H1 (cell line): ENCODE measurements around the gene RPL23. TPM values are rescaled to one million over a fixed set of nuclear protein-coding genes. Genes with fewer than 3 reads are reported as not detected.

Experiments
- BRCA1 ChIP-seq: IDR thresholded peaks from 2 replicates; pipeline ENCODE4 v1.6.1; 2012; ENCODE audit warnings: low read depth, low read length, improper control_type of control experiment
- CBX8 ChIP-seq: fragments of 300-800, 300-1000 bp; sonication (generic); IDR thresholded peaks from 2 replicates; pipeline ENCODE4 v1.7.1; 2016; ENCODE audit warnings: low read depth, low read length, borderline replicate concordance
- EZH2 ChIP-seq: fragments of 200-600 bp; sonication (generic); IDR thresholded peaks from 2 replicates; pipeline ENCODE4 v1.7.1; 2012; ENCODE audit warnings: low read depth, mild to moderate bottlenecking, moderate library complexity, low read length, inconsistent platforms; ENCODE audit not compliant: severe bottlenecking
- GABPA ChIP-seq: IDR thresholded peaks from 2 replicates; pipeline ENCODE4 v1.6.1; 2011; ENCODE audit warnings: mild to moderate bottlenecking, low read length, moderate library complexity, borderline replicate concordance; ENCODE audit not compliant: insufficient read depth
- PHF8 ChIP-seq: fragments of 200-600 bp; sonication (generic); conservative IDR thresholded peaks from 2 replicates; pipeline ENCODE4 v1.7.1; 2012; ENCODE audit warnings: low read depth, mild to moderate bottlenecking, inconsistent platforms, low read length, moderate library complexity
- RFX5 ChIP-seq: IDR thresholded peaks from 2 replicates; pipeline ENCODE4 v1.6.1; 2011; ENCODE audit warnings: low read depth, low read length, improper control_type of control experiment, borderline replicate concordance
- TEAD4 ChIP-seq: IDR thresholded peaks from 2 replicates; pipeline ENCODE4 v1.6.1; 2012; ENCODE audit warnings: low read depth, low read length, inconsistent platforms, mixed read lengths
- YY1 ChIP-seq: IDR thresholded peaks from 2 replicates; pipeline ENCODE4 v1.6.1; 2011; ENCODE audit warnings: low read depth, mild to moderate bottlenecking, low read length
- polyA plus RNA-seq, 7 experiments: library from polyadenylated mRNA; depleted of rRNA in 3 of 7; stranded (reverse) in 5 of 7; unstranded in 2 of 7; fragments of >200 nt in 5 of 7; fragments of 200-250 nt in 2 of 7; gene quantifications; 1 replicate in 5 of 7; 2 replicates in 1 of 7; 4 replicates in 1 of 7; pipeline versions ENCODE4 v1.2.1 to v1.2.3, GENCODE V29; 2011 to 2013; ENCODE audit warnings: missing spikeins in 2 of 7, mixed read lengths in 2 of 7
- total RNA-seq: library from RNA; stranded (reverse); fragmentation: NEBNext Ultra II Directional; extraction: Animal tissue kit (Norgen Biotek cat#: 25700); gene quantifications from 2 replicates; pipeline ENCODE4 v1.2.1, GENCODE V29; 2021
- TF ChIP-seq, protein P1 (sequence below): fragments of 300-600 bp; sonication (generic); IDR thresholded peaks from 2 replicates; pipeline ENCODE4 v1.7.1; 2012; ENCODE audit warnings: low read length, moderate library complexity, mild to moderate bottlenecking, inconsistent platforms; ENCODE audit not compliant: insufficient replicate concordance

Gene RPL23
- total and polyA plus RNA-seq, 2 of the 8 experiments (the other 6 are each of a cell fraction or from before 2014, with no cell fraction given): 2,148 to 2,502 TPM

DNA sequence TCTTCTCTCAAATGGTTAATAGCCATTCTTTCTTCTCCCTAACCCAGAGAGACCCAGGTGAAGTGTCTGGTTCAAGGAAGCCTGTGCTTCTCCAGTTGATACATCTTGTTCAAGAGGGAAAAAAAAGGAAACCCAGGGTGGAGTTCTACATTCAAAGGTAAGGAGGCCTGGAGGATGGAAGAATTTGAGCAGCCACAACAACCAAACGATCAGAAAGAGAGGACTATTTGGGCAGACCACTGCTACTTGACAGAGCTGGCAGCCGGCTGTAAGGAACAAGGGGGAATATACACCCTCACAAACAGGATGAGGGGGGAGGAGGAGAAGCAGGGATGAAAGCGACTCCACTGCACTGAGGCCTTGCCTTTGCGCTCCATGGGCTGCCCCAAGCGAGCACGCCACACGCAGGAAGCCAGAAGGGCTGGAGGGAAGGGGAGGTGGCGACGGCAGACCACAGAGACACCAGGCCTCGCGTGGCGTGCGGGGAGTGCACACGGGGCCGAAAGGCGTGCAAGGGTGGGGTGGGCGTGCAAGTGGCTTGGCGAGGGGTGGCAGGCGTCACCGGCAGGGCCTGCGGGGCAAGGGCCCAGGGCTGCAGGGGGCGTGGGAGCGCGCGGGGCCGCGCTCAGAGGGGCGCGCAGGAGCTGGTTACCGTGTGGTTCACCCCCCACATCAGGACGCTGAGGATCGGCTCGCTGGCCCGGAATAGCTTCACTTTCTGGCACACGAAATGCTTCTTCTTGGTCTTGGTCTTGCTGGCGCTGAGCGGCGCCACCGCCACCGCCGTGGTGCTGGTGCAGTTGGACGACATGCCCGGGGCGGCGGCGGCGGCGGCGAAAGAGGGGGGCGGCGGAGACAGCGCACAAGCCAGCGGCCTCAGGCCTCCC is 54.7 kb downstream of the RPL23 start (continued):
- TF ChIP-seq, protein P1, sequence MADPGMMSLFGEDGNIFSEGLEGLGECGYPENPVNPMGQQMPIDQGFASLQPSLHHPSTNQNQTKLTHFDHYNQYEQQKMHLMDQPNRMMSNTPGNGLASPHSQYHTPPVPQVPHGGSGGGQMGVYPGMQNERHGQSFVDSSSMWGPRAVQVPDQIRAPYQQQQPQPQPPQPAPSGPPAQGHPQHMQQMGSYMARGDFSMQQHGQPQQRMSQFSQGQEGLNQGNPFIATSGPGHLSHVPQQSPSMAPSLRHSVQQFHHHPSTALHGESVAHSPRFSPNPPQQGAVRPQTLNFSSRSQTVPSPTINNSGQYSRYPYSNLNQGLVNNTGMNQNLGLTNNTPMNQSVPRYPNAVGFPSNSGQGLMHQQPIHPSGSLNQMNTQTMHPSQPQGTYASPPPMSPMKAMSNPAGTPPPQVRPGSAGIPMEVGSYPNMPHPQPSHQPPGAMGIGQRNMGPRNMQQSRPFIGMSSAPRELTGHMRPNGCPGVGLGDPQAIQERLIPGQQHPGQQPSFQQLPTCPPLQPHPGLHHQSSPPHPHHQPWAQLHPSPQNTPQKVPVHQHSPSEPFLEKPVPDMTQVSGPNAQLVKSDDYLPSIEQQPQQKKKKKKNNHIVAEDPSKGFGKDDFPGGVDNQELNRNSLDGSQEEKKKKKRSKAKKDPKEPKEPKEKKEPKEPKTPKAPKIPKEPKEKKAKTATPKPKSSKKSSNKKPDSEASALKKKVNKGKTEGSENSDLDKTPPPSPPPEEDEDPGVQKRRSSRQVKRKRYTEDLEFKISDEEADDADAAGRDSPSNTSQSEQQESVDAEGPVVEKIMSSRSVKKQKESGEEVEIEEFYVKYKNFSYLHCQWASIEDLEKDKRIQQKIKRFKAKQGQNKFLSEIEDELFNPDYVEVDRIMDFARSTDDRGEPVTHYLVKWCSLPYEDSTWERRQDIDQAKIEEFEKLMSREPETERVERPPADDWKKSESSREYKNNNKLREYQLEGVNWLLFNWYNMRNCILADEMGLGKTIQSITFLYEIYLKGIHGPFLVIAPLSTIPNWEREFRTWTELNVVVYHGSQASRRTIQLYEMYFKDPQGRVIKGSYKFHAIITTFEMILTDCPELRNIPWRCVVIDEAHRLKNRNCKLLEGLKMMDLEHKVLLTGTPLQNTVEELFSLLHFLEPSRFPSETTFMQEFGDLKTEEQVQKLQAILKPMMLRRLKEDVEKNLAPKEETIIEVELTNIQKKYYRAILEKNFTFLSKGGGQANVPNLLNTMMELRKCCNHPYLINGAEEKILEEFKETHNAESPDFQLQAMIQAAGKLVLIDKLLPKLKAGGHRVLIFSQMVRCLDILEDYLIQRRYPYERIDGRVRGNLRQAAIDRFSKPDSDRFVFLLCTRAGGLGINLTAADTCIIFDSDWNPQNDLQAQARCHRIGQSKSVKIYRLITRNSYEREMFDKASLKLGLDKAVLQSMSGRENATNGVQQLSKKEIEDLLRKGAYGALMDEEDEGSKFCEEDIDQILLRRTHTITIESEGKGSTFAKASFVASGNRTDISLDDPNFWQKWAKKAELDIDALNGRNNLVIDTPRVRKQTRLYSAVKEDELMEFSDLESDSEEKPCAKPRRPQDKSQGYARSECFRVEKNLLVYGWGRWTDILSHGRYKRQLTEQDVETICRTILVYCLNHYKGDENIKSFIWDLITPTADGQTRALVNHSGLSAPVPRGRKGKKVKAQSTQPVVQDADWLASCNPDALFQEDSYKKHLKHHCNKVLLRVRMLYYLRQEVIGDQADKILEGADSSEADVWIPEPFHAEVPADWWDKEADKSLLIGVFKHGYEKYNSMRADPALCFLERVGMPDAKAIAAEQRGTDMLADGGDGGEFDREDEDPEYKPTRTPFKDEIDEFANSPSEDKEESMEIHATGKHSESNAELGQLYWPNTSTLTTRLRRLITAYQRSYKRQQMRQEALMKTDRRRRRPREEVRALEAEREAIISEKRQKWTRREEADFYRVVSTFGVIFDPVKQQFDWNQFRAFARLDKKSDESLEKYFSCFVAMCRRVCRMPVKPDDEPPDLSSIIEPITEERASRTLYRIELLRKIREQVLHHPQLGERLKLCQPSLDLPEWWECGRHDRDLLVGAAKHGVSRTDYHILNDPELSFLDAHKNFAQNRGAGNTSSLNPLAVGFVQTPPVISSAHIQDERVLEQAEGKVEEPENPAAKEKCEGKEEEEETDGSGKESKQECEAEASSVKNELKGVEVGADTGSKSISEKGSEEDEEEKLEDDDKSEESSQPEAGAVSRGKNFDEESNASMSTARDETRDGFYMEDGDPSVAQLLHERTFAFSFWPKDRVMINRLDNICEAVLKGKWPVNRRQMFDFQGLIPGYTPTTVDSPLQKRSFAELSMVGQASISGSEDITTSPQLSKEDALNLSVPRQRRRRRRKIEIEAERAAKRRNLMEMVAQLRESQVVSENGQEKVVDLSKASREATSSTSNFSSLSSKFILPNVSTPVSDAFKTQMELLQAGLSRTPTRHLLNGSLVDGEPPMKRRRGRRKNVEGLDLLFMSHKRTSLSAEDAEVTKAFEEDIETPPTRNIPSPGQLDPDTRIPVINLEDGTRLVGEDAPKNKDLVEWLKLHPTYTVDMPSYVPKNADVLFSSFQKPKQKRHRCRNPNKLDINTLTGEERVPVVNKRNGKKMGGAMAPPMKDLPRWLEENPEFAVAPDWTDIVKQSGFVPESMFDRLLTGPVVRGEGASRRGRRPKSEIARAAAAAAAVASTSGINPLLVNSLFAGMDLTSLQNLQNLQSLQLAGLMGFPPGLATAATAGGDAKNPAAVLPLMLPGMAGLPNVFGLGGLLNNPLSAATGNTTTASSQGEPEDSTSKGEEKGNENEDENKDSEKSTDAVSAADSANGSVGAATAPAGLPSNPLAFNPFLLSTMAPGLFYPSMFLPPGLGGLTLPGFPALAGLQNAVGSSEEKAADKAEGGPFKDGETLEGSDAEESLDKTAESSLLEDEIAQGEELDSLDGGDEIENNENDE: no peak
- no peak for TF ChIP-seq GABPA
- no peak for TF ChIP-seq YY1
- no peak for TF ChIP-seq BRCA1
- TF ChIP-seq RFX5: no peak
- no peak for TF ChIP-seq EZH2
- TF ChIP-seq TEAD4: no peak
- 0 out of 2 replicates have a peak, but pooled peaks have one; percentile 27 for TF ChIP-seq PHF8
- no peak for TF ChIP-seq CBX8
